HEK293T (cell line): ENCODE measurements around the gene DMRTB1.

Experiments used
- ARNT ChIP-seq: fragments of 450-650 bp; IDR thresholded peaks from 2 replicates; pipeline ENCODE4 v1.6.1; 2017; ENCODE audit warnings: mild to moderate bottlenecking
- BHLHE40 ChIP-seq: fragments of 450-650 bp; IDR thresholded peaks from 2 replicates; pipeline ENCODE4 v1.6.1; 2016; ENCODE audit warnings: mild to moderate bottlenecking, moderate library complexity, borderline replicate concordance
- ELF4 ChIP-seq: fragments of 450-650 bp; IDR thresholded peaks from 2 replicates; pipeline ENCODE4 v1.6.1; 2017; ENCODE audit warnings: antibody characterized with exemption
- FOXA1 ChIP-seq: fragments of 450-650 bp; IDR thresholded peaks from 2 replicates; pipeline ENCODE4 v1.6.1; 2016; ENCODE audit warnings: mild to moderate bottlenecking
- FOXK2 ChIP-seq: fragments of 450-650 bp; IDR thresholded peaks from 2 replicates; pipeline ENCODE4 v1.6.1; 2016; ENCODE audit warnings: mild to moderate bottlenecking
- FOXM1 ChIP-seq: fragments of 450-650 bp; IDR thresholded peaks from 2 replicates; pipeline ENCODE4 v1.6.1; 2017; ENCODE audit warnings: mild to moderate bottlenecking, borderline replicate concordance
- HDGF ChIP-seq: fragments of 450-650 bp; IDR thresholded peaks from 2 replicates; pipeline ENCODE4 v1.6.1; 2017; ENCODE audit warnings: antibody characterized with exemption, borderline replicate concordance
- LEF1 ChIP-seq: fragments of 450-650 bp; IDR thresholded peaks from 2 replicates; pipeline ENCODE4 v1.6.1; 2017; ENCODE audit warnings: mild to moderate bottlenecking, borderline replicate concordance
- NFRKB ChIP-seq: fragments of 450-650 bp; IDR thresholded peaks from 2 replicates; pipeline ENCODE4 v1.6.1; 2016; ENCODE audit warnings: mild to moderate bottlenecking, moderate library complexity
- SP1 ChIP-seq: fragments of 450-650 bp; IDR thresholded peaks from 2 replicates; pipeline ENCODE4 v1.6.1; 2017
- SUZ12 ChIP-seq: fragments of 450-650 bp; IDR thresholded peaks from 2 replicates; pipeline ENCODE4 v1.6.1; 2016; ENCODE audit warnings: mild to moderate bottlenecking
- TARDBP ChIP-seq: fragments of 450-650 bp; IDR thresholded peaks from 2 replicates; pipeline ENCODE4 v1.6.1; 2016
- ZNF384 ChIP-seq: fragments of 450-650 bp; IDR thresholded peaks from 2 replicates; pipeline ENCODE4 v1.6.1; 2016
- TF ChIP-seq, protein P1 (sequence below): fragments of 450-650 bp; IDR thresholded peaks from 2 replicates; pipeline ENCODE4 v1.6.1; 2016

DNA sequence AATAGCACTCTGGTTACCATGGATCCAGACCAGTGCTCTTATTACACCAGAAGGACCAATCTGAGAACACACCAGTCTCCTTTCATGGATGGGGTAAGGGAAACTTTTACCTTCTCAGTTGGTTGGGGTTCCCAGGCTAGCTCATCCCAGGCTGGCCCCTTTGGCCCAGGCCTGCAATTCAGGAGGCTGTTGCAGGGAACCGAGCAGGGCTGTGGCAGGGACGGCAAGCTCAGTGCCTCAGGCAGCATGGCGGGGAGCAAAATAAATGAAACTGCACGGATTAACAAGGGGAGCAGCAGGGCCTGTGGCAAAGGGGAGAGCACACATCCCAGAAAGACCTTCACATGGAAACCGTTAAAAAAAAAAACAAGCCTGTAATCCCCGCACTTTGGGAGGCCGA is 57.0 kb downstream of the DMRTB1 start:
- TF ChIP-seq BHLHE40 (no peak), ZNF384 (no peak), FOXA1 (no peak), ARNT (no peak), FOXM1 (no peak), ELF4 (no peak), SUZ12 (no peak), NFRKB (no peak), LEF1 (no peak), HDGF (no peak), SP1 (no peak), TARDBP (no peak), FOXK2 (no peak)
- TF ChIP-seq, protein P1, sequence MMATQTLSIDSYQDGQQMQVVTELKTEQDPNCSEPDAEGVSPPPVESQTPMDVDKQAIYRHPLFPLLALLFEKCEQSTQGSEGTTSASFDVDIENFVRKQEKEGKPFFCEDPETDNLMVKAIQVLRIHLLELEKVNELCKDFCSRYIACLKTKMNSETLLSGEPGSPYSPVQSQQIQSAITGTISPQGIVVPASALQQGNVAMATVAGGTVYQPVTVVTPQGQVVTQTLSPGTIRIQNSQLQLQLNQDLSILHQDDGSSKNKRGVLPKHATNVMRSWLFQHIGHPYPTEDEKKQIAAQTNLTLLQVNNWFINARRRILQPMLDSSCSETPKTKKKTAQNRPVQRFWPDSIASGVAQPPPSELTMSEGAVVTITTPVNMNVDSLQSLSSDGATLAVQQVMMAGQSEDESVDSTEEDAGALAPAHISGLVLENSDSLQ = no peak
